Pulmonary artery endothelial cell (primary cell): ENCODE measurements around the gene HRNR. TPM values are rescaled to one million over a fixed set of nuclear protein-coding genes. Genes with fewer than 3 reads are reported as not detected.

ENCODE experiments used
- DNase-seq: peaks from one replicate; pipeline ENCODE4 v3.0.0-alpha.2; 2011; ENCODE audit warnings: low read depth, low spot score
- total RNA-seq: library from RNA; depleted of rRNA; stranded (reverse); fragments of >200 nt; gene quantifications from 2 replicates; pipeline ENCODE4 v1.2.3, GENCODE V29; 2014

The HRNR gene
- total RNA-seq, 1 donor from 2014 or later = not detected

- DNase-seq = peak; percentile 19
These were observed 34.1 kb downstream of the HRNR start for GRCh38 chr1:152189657-152190442.

- peak; percentile 55 for DNase-seq
These were observed 35.1 kb downstream of the HRNR start for GRCh38 chr1:152188673-152189591.

- no peak for DNase-seq
These were observed 37.3 kb downstream of the HRNR start for GRCh38 chr1:152186556-152187285.

- peak; percentile 20 for DNase-seq
These were observed 38.2 kb downstream of the HRNR start for GRCh38 chr1:152185544-152186391.

- no peak for DNase-seq
These were observed 41.0 kb downstream of the HRNR start for GRCh38 chr1:152182944-152183361.

- DNase-seq = no peak
These were observed 41.6 kb downstream of the HRNR start for GRCh38 chr1:152182431-152182830.

- DNase-seq = no peak
These were observed 44.4 kb downstream of the HRNR start for GRCh38 chr1:152179566-152179965.

- no peak for DNase-seq
These were observed 53.6 kb downstream of the HRNR start for GRCh38 chr1:152170287-152170905.

- no peak for DNase-seq
These were observed 54.5 kb downstream of the HRNR start for GRCh38 chr1:152169366-152170025.

- no peak for DNase-seq
These were observed 55.5 kb downstream of the HRNR start for GRCh38 chr1:152168535-152168868.

GRCh38 chr1:152167835-152168534 lies 56.0 kb downstream of the HRNR start:
- DNase-seq = no peak

- no peak for DNase-seq
These were observed 57.0 kb downstream of the HRNR start for GRCh38 chr1:152166966-152167365.

- DNase-seq = no peak
These were observed 58.5 kb downstream of the HRNR start for GRCh38 chr1:152165286-152166077.

- no peak for DNase-seq
These were observed 59.4 kb downstream of the HRNR start for GRCh38 chr1:152164517-152165136.

GRCh38 chr1:152162792-152163463 lies 61.1 kb downstream of the HRNR start:
- no peak for DNase-seq
